CD4-positive, alpha-beta memory T cell (primary cell): Measurements from ENCODE around the gene TATDN3. TPM values are rescaled to one million over a fixed set of nuclear protein-coding genes. Genes with fewer than 3 reads are reported as not detected.
"Not testable (repeated sequence)": the region's sequence is repeated elsewhere in the genome, so short reads cannot be mapped to it uniquely, and the experiment has no call there.

Source experiments
- CTCF ChIA-PET: fragments of 350-600 bp; sonication (Branson Sonifier 250); formaldehyde crosslinking; loops from one replicate; lab custom pipeline; 2021; ENCODE audit warnings: inconsistent platforms; ENCODE audit not compliant: partially characterized antibody; lab: Charles Lee
- POLR2A ChIA-PET: fragments of 350-600 bp; sonication (Branson Sonifier 250); formaldehyde crosslinking; loops from one replicate; lab custom pipeline; 2021; ENCODE audit not compliant: partially characterized antibody; lab: Charles Lee
- DNase-seq, 5 donors: peaks; one replicate each; pipeline versions ENCODE4 v3.0.0 to v3.0.0-alpha.2; 2020 to 2022; ENCODE audit warnings: mixed read lengths in 1 of 5
- H3K27ac ChIP-seq: one replicate; pipeline ENCODE4 v1.7.0; 2013; ENCODE audit warnings: low read depth, low read length
- H3K27me3 ChIP-seq: 2 replicates; pipeline ENCODE4 v1.7.0; 2013; ENCODE audit warnings: mild to moderate bottlenecking, low read length, moderate library complexity; ENCODE audit not compliant: insufficient read depth
- H3K36me3 ChIP-seq: 2 replicates; pipeline ENCODE4 v1.7.0; 2013; ENCODE audit warnings: mild to moderate bottlenecking, low read length, moderate library complexity; ENCODE audit not compliant: insufficient read depth
- H3K4me1 ChIP-seq: 2 replicates; pipeline ENCODE4 v1.7.0; 2013; ENCODE audit warnings: mild to moderate bottlenecking, low read length, moderate library complexity; ENCODE audit not compliant: insufficient read depth
- H3K4me3 ChIP-seq, 2 donors: one replicate each; pipeline ENCODE4 v1.7.0; 2013; ENCODE audit warnings: low read length in 2 of 2, mild to moderate bottlenecking in 1 of 2
- H3K9me3 ChIP-seq, 2 donors: one replicate each; pipeline ENCODE4 v1.7.0; 2013; ENCODE audit warnings: low read length in 2 of 2, control low read depth in 1 of 2; ENCODE audit not compliant: control insufficient read depth in 1 of 2
- H3K27ac Mint-ChIP-seq, 7 donors: one replicate each; pipeline ENCODE4 v1.8.0; 2020 to 2021; ENCODE audit warnings: mixed read lengths in 7 of 7, mild to moderate bottlenecking in 6 of 7, inconsistent platforms in 3 of 7, moderate library complexity in 3 of 7
- H3K27me3 Mint-ChIP-seq, 2 donors: one replicate each; pipeline ENCODE4 v1.8.0; 2020 to 2021; ENCODE audit warnings: mixed read lengths in 2 of 2
- H3K36me3 Mint-ChIP-seq, 2 donors: one replicate each; pipeline ENCODE4 v1.8.0; 2020 to 2021; ENCODE audit warnings: mixed read lengths in 2 of 2, inconsistent platforms in 1 of 2, mild to moderate bottlenecking in 1 of 2
- H3K4me1 Mint-ChIP-seq, 4 donors: one replicate each; pipeline ENCODE4 v1.8.0; 2020 to 2021; ENCODE audit warnings: mixed read lengths in 4 of 4, mild to moderate bottlenecking in 1 of 4
- H3K4me3 Mint-ChIP-seq, 8 donors: one replicate each; pipeline ENCODE4 v1.8.0; 2020 to 2021; ENCODE audit warnings: mixed read lengths in 8 of 8, mild to moderate bottlenecking in 7 of 8, moderate library complexity in 6 of 8, inconsistent platforms in 3 of 8
- H3K9me3 Mint-ChIP-seq, 8 donors: one replicate each; pipeline ENCODE4 v1.8.0; 2020 to 2021; ENCODE audit warnings: mixed read lengths in 8 of 8, mild to moderate bottlenecking in 5 of 8, inconsistent platforms in 3 of 8, moderate library complexity in 1 of 8
- intact Hi-C: fragments of 100-400 bp; cut with micrococcal nuclease; formaldehyde crosslinking; loops from one replicate; pipeline ENCODE4 v1.15.1; 2023
- polyA plus RNA-seq, 2 donors: library from polyadenylated mRNA; unstranded; fragments of 300-500 nt; fragmentation: Illumina TruSeq; gene quantifications; one replicate each; pipeline ENCODE4 v1.2.3, GENCODE V29; 2021
- total RNA-seq, 2 experiments: library from RNA; stranded (reverse); gene quantifications; one replicate each; pipeline ENCODE4 v1.2.3, GENCODE V29; 2021

The TATDN3 gene
- total and polyA plus RNA-seq, 4 experiments from 2014 or later = 13.8 to 18.9 (median 17.8) TPM

DNA sequence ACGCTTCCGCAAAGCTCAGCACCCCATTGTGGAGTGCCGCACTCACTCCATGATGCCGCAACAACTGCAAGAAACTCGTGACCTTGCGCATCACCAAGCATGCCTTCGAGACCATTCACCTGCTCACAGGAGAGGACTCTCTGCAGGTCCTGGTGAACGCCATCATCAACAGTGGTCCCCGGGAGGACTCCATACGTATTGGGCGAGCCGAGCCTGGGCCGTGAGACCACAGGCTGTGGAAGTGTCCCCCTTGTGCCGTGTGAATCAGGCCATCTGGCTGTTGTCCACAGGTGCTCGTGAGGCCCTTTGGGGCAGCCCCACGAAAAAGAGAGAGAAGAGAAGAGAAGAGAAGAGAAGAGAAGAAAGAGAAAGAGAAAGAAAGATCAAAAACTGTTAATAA, 32.5 kb downstream of the TATDN3 start:
- no peaks in the 10 kb centered on the region for H3K27me3 ChIP-seq
- H3K4me1 ChIP-seq = no peaks in the 10 kb centered on the region
- Mint-ChIP-seq H3K4me1 (no peaks in the 10 kb centered on the region), H3K27ac (no peak overlapping the region), H3K9me3 (peaks cover 0 to 39% (median 25%) of the 10 kb centered on the region in 8 donors), H3K36me3 (peaks cover 2 to 14% of the 10 kb centered on the region in 2 donors), H3K4me3 (peak overlapping the region in 1 of 8 donors; percentile 26), H3K27me3 (peaks cover 0 to 2% of the 10 kb centered on the region in 2 donors)
- DNase-seq = no peak
- H3K9me3 ChIP-seq = peaks cover 0 to 9% of the 10 kb centered on the region in 2 donors
- ChIA-PET POLR2A (no interaction called here), CTCF (no interaction called here)
- H3K36me3 ChIP-seq = no peaks in the 10 kb centered on the region
- no peak overlapping the region for H3K27ac ChIP-seq
- no peak overlapping the region for H3K4me3 ChIP-seq
- intact Hi-C loops = no loop called here

DNA sequence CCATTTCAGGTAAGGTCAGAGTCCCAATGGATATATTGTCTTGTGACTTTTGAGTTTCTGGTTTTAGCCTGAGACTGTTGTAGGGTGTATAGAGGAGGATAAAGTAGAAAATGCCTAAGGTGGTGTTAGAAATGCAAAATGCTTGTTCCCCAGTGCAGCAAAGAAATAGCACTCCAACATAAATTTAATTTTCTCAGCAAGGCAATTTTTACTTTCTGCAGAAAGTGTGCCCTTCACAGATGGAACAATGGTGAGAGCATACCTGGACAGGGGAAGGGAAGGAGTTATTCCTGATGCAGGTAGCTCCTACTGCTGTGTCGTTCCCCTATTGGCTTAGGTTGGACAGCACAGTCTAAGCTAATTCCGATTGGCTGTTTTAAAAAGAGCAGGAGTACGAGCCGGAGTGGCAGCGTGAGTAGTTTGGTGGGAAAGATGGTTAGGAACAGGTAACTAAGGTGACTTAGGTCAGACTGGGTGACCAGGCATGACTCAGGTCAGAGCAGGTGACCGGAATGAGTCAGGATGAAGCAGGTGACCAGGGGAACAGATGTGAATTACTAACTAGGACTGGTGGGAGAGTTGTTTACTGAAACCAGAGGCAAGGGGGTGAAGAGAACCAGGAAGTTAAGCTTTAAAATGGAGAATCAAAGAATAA, 34.2 kb downstream of the TATDN3 start:
- Mint-ChIP-seq H3K27ac (no peak overlapping the region), H3K27me3 (peaks cover 0 to 2% of the 10 kb centered on the region in 2 donors), H3K4me1 (no peaks in the 10 kb centered on the region), H3K9me3 (peaks cover 0 to 39% (median 25%) of the 10 kb centered on the region in 8 donors), H3K36me3 (peaks cover 2 to 14% of the 10 kb centered on the region in 2 donors), H3K4me3 (no peak overlapping the region)
- DNase-seq = no peak
- intact Hi-C loops = no loop called here
- Histone ChIP-seq H3K27ac (no peak overlapping the region), H3K9me3 (peaks cover 0 to 9% of the 10 kb centered on the region in 2 donors), H3K4me1 (no peaks in the 10 kb centered on the region), H3K36me3 (no peaks in the 10 kb centered on the region), H3K4me3 (no peak overlapping the region), H3K27me3 (no peaks in the 10 kb centered on the region)
- CTCF ChIA-PET = no interaction called here
- POLR2A ChIA-PET = no interaction called here

DNA sequence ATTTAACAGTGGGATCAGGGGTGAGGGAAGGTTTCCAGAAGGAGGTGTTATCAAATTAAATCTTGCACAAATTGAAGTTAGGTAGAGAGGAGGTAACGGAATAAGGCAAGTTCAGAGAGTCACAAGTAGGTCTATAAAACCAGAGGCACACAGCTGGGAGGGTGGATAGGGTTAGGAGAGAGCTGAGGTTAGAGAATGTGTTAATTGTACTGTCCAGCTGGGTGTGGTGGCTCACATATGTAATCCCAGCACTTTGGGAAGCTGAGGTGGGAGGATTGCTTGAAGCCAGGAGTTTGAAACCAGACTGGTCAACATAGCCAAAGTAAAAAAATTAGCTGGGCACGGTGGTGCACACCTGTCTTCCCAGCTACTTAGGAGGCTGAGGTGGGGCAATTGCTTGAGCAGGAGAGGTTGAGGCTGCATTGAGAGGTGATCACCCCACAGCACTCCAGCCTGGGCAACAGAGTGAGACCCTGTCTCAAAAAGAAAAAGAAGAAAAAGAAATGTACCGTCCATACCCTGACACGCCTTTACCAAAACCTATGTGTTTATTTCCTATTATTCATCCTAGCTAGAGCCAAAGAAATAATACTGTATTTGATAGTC, 35.6 kb downstream of the TATDN3 start:
- Histone ChIP-seq H3K4me3 (no peak overlapping the region), H3K36me3 (no peaks in the 10 kb centered on the region), H3K27ac (no peak overlapping the region), H3K27me3 (no peaks in the 10 kb centered on the region), H3K9me3 (peaks cover 0 to 9% of the 10 kb centered on the region in 2 donors), H3K4me1 (no peaks in the 10 kb centered on the region)
- Mint-ChIP-seq H3K27ac (no peak overlapping the region), H3K27me3 (peaks cover 0 to 2% of the 10 kb centered on the region in 2 donors), H3K36me3 (peaks cover 2 to 14% of the 10 kb centered on the region in 2 donors), H3K9me3 (peaks cover 0 to 39% (median 25%) of the 10 kb centered on the region in 8 donors), H3K4me1 (no peaks in the 10 kb centered on the region), H3K4me3 (no peak overlapping the region)
- ChIA-PET CTCF (no interaction called here), POLR2A (no interaction called here)
- no peak for DNase-seq
- intact Hi-C loops = no loop called here

DNA sequence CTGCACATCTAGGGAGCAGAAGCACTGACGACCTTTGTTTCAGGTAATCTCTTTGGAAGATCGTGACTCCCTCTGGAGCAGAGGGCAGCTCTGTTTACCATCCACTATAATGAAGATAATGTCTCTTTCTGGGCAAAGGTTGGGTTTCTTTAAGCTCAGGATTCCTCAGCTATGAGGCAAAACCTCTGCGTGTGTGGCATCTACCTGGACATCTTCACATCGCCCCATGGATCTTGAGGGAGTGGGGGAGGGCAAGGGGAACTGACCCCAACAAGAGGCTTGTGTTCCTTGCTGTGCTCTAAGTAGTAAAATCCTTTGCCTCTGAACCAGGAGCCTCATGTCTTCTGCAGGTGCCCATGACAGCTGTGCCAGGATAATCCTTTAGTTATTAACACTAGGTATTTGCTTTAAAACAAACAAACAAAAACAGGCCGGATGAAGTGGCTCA, 36.2 kb downstream of the TATDN3 start:
- H3K27me3 Mint-ChIP-seq = peaks cover 0 to 2% of the 10 kb centered on the region in 2 donors
- no peak overlapping the region for H3K4me3 Mint-ChIP-seq
- Histone ChIP-seq H3K27me3 (no peaks in the 10 kb centered on the region), H3K27ac (no peak overlapping the region), H3K9me3 (peaks cover 0 to 9% of the 10 kb centered on the region in 2 donors), H3K4me3 (no peak overlapping the region), H3K4me1 (no peaks in the 10 kb centered on the region), H3K36me3 (no peaks in the 10 kb centered on the region)
- intact Hi-C loops = no loop called here
- H3K27ac Mint-ChIP-seq = no peak overlapping the region
- H3K9me3 Mint-ChIP-seq = peaks cover 0 to 39% (median 25%) of the 10 kb centered on the region in 8 donors
- POLR2A ChIA-PET = no interaction called here
- H3K36me3 Mint-ChIP-seq = peaks cover 2 to 14% of the 10 kb centered on the region in 2 donors
- CTCF ChIA-PET = no interaction called here
- no peaks in the 10 kb centered on the region for H3K4me1 Mint-ChIP-seq
- DNase-seq = no peak

DNA sequence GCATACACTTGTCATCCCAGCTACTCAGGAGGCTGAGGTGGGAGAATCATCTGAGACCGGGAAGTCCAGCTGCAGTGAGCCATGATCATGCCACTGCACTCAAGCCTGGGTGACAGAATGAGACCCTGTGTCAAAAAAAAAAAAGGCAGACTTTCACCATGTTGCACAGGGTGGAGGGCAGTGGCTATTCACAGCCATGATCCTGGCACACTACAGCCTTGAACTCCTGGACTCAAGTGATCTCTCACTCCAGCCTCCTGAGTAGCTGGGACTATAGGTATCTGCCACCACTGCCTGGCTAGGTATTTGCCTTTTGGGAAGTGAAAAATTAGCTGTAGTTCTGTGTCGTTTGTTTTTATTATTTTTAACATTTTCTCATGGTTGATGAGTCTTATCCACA, 36.7 kb downstream of the TATDN3 start:
- POLR2A ChIA-PET = no interaction called here
- no peaks in the 10 kb centered on the region for H3K4me1 ChIP-seq
- Mint-ChIP-seq H3K27me3 (peaks cover 0 to 2% of the 10 kb centered on the region in 2 donors), H3K36me3 (peaks cover 2 to 14% of the 10 kb centered on the region in 2 donors), H3K4me1 (no peaks in the 10 kb centered on the region), H3K4me3 (no peak overlapping the region), H3K27ac (no peak overlapping the region), H3K9me3 (peaks cover 0 to 37% (median 25%) of the 10 kb centered on the region in 8 donors)
- DNase-seq = no peak
- no peaks in the 10 kb centered on the region for H3K36me3 ChIP-seq
- peaks cover 0 to 9% of the 10 kb centered on the region in 2 donors for H3K9me3 ChIP-seq
- CTCF ChIA-PET = no interaction called here
- H3K27ac ChIP-seq = no peak overlapping the region
- H3K27me3 ChIP-seq = no peaks in the 10 kb centered on the region
- intact Hi-C loops = no loop called here
- H3K4me3 ChIP-seq = no peak overlapping the region

DNA sequence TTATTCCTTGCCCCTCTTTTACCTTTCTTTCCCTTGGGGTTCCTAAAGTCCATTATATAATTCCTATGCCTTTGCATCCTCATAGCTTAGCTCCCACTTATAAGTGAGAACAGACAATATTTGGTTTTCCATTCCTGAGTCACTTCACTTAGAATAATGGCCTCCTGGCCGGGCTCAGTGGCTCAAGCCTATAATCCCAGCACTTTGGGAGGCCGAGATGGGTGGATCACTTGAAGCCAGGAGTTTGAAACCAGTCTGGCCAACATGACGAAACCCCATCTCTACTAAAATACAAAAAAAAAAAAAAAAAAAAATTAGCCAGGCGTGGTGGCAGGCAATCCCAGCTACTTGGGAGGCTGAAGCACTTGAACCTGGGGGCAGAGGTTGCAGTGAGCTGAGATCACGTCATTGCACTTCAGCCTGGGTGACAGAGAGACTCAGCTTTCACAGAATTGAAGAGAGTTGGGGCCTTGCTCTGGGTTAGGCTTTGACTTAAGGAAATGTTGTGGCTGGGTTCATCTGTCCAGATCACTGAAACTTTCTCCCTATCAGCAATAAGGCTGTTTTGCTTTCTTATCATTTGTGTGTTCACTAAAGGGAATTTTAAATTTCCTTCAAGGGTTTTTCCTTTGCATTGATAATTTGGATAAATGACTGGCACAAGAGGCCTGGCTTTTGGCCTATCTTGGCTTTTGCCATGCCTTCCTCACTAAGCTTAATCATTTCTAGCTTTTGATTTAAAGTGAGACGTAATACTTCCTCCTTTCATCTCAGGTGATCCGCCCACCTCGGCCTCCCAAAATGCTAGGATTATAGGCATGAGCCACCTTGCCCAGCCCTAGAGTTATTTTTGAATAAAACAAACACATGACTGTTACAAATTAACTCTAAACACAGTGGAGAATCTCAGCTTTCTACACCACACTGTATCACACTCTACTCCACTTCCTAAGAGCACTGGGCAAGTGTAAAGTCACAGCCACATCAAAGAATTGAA, 41.8 kb downstream of the TATDN3 start:
- DNase-seq, H3K36me3 Mint-ChIP-seq, H3K4me3 ChIP-seq, intact Hi-C loops, H3K4me1 Mint-ChIP-seq, H3K36me3 ChIP-seq, H3K4me3 Mint-ChIP-seq, H3K27me3 ChIP-seq, H3K4me1 ChIP-seq, CTCF ChIA-PET, H3K9me3 Mint-ChIP-seq, H3K9me3 ChIP-seq, H3K27me3 Mint-ChIP-seq, H3K27ac ChIP-seq: not testable (repeated sequence)
- peak overlapping the region in 4 of 7 donors; percentile 17 to 48 (median 35) for H3K27ac Mint-ChIP-seq
- POLR2A ChIA-PET = interaction anchor here (1.0 kb wide), 1 partner anchor 42 kb away, joined by 3 read pairs; the partner anchor contains the start of genes NSL1 and TATDN3

DNA sequence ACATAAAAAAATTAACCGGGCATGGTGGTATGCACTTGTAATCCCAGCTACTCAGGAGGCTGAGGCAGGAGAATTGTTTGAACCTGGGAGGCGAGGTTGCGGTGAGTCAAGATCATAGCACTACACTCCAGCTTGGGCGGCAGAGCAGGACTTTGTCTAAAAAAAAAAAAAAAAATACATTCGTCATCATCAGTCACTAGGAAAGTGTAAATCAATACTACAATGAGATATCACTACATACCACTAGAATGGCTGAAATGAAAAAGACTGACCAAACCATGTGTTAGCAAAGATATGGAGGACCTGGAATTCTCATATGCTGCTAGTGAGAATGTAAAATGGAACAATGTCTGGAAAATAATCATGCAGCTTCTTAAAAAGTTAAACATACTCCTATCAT, 46.5 kb downstream of the TATDN3 start:
- peaks cover 7% of the 10 kb centered on the region for H3K4me1 ChIP-seq
- H3K27ac ChIP-seq = no peak overlapping the region
- Mint-ChIP-seq H3K36me3 (no peaks in the 10 kb centered on the region), H3K9me3 (no peaks in the 10 kb centered on the region), H3K27me3 (no peaks in the 10 kb centered on the region), H3K4me3 (no peak overlapping the region), H3K27ac (no peak overlapping the region), H3K4me1 (peaks cover 0 to 7% (median 3%) of the 10 kb centered on the region in 4 donors)
- no peak overlapping the region for H3K4me3 ChIP-seq
- H3K36me3 ChIP-seq = no peaks in the 10 kb centered on the region
- no peaks in the 10 kb centered on the region for H3K27me3 ChIP-seq
- no peaks in the 10 kb centered on the region for H3K9me3 ChIP-seq
- POLR2A ChIA-PET = no interaction called here
- intact Hi-C loops = no loop called here
- CTCF ChIA-PET = interaction anchor here (0.9 kb wide), 1 partner anchor 25 kb away, joined by 4 read pairs; no protein-coding TSS in a partner anchor
- DNase-seq = no peak
